ENCODE measurements around the gene AGBL1. TPM values are rescaled to one million over a fixed set of nuclear protein-coding genes. Genes with fewer than 3 reads are reported as not detected.
A peak's percentile ranks its signal among the peaks of the same experiment; 100 is the strongest.

Gene AGBL1
- total and polyA plus RNA-seq, 2 experiments from 2014 or later: 0.03 TPM; not detected in 1

GRCh38 chr15:86077070-86077469, 2.6 kb upstream of the AGBL1 start:
- Histone ChIP-seq H3K36me3 (ENCODE audit: insufficient read depth) (no peaks in the 10 kb centered on the region), H4K20me1 (replicated peaks; ENCODE audit: insufficient read depth) (no peaks in the 10 kb centered on the region), H3F3A (replicated peaks; ENCODE audit: low read depth) (no peaks in the 10 kb centered on the region), H3K4me3 (no peak overlapping the region), H3K4me2 (no peak overlapping the region), H2AFZ (peak overlapping the region; percentile 59), H3K4me1 (ENCODE audit: insufficient read depth) (no peaks in the 10 kb centered on the region), H3K27ac (ENCODE audit: low read depth) (no peak overlapping the region), H3K27me3 (ENCODE audit: insufficient read depth) (no peaks in the 10 kb centered on the region), H3K79me2 (replicated peaks; ENCODE audit: insufficient read depth) (no peaks in the 10 kb centered on the region), H3K9me2 (ENCODE audit: insufficient read depth) (peaks cover 7% of the 10 kb centered on the region; the same call in 1 of the 2 replicates)
- no peaks in the 10 kb centered on the region for H3K36me3 Mint-ChIP-seq (ENCODE audit: low read depth)
- H3K4me3 Mint-ChIP-seq: no peak overlapping the region
- H3K27me3 Mint-ChIP-seq (ENCODE audit: insufficient read depth, low read depth, poor library complexity): peaks cover 15% of the 10 kb centered on the region
- TF ChIP-seq STAT1 (IDR thresholded peaks at IDR 0.05; ENCODE audit: unreplicated experiment) (no peak), ZNF114 (CRISPR knock-in tag; IDR thresholded peaks at IDR 0.05) (no peak), EZH2 (IDR thresholded peaks at IDR 0.05; ENCODE audit: low read depth, unreplicated experiment) (no peak), REST (IDR thresholded peaks at IDR 0.05; ENCODE audit: unreplicated experiment) (no peak), EZH2phosphoT487 (IDR thresholded peaks at IDR 0.05; ENCODE audit: unreplicated experiment) (no peak), JUNB (IDR thresholded peaks at IDR 0.05; ENCODE audit: unreplicated experiment) (no peak), NANOG (IDR thresholded peaks at IDR 0.05; ENCODE audit: borderline replicate concordance) (no peak), ETS1 (IDR thresholded peaks at IDR 0.05) (no peak), CREB1 (CRISPR knock-in tag; IDR thresholded peaks at IDR 0.05; ENCODE audit: low read depth) (no peak), ZNF331 (CRISPR knock-in tag; IDR thresholded peaks at IDR 0.05; ENCODE audit: low read depth) (no peak), ZNF462 (CRISPR knock-in tag; IDR thresholded peaks at IDR 0.05) (no peak)
- TF ChIP-seq, protein P1, sequence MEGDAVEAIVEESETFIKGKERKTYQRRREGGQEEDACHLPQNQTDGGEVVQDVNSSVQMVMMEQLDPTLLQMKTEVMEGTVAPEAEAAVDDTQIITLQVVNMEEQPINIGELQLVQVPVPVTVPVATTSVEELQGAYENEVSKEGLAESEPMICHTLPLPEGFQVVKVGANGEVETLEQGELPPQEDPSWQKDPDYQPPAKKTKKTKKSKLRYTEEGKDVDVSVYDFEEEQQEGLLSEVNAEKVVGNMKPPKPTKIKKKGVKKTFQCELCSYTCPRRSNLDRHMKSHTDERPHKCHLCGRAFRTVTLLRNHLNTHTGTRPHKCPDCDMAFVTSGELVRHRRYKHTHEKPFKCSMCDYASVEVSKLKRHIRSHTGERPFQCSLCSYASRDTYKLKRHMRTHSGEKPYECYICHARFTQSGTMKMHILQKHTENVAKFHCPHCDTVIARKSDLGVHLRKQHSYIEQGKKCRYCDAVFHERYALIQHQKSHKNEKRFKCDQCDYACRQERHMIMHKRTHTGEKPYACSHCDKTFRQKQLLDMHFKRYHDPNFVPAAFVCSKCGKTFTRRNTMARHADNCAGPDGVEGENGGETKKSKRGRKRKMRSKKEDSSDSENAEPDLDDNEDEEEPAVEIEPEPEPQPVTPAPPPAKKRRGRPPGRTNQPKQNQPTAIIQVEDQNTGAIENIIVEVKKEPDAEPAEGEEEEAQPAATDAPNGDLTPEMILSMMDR (conservative IDR thresholded peaks at IDR 0.05; ENCODE audit: low read depth in 2 of 2): no peak
- no peak overlapping the region for H3K27ac Mint-ChIP-seq
- ATAC-seq: peak; percentile 77
- DNase-seq (ENCODE audit: low spot score): peak; percentile 45
- no peaks in the 10 kb centered on the region for H3K9me3 Mint-ChIP-seq
- peaks cover 21% of the 10 kb centered on the region for H3K4me1 Mint-ChIP-seq

All from GM23338 (cell line).